Heart left ventricle (tissue), 16 donors: ENCODE data around the gene SH3PXD2A. TPM values are rescaled to one million over a fixed set of nuclear protein-coding genes. Genes with fewer than 3 reads are reported as not detected.
A peak's percentile ranks its signal among the peaks of the same experiment; 100 is the strongest.

Experiments
- ATAC-seq, 4 donors: fragments of 200-7000 bp; cut with Tn5 transposase; one replicate each; pipeline ENCODE4 v1.9.1; 2020 to 2022; ENCODE audit warnings: moderate library complexity in 4 of 4, mild to moderate bottlenecking in 3 of 4, moderate number of reproducible peaks in 1 of 4
- DNase-seq, 5 donors: peaks; one replicate each; pipeline ENCODE4 v3.0.0-alpha.2; 2020
- H3K27ac ChIP-seq, 12 donors: fragments of 200-600 bp; sonication (generic) in 4 of 12; one replicate each; pipeline versions ENCODE4 v1.5.0 to v1.8.0; 2016 to 2022; ENCODE audit warnings: mild to moderate bottlenecking in 2 of 12
- H3K27me3 ChIP-seq, 9 donors: fragments of 200-600 bp; sonication (generic) in 2 of 9; one replicate each; pipeline versions ENCODE4 v1.5.1 to v1.8.0; 2016 to 2022; ENCODE audit warnings: mild to moderate bottlenecking in 3 of 9
- H3K36me3 ChIP-seq, 9 donors: fragments of 200-600 bp; sonication (generic) in 2 of 9; one replicate each; pipeline versions ENCODE4 v1.5.0 to v1.8.0; 2018 to 2022; ENCODE audit warnings: mild to moderate bottlenecking in 2 of 9
- H3K4me1 ChIP-seq, 12 donors: fragments of 200-600 bp; sonication (generic) in 4 of 12; one replicate each; pipeline versions ENCODE4 v1.5.0 to v1.8.0; 2016 to 2022; ENCODE audit warnings: mild to moderate bottlenecking in 3 of 12
- H3K4me3 ChIP-seq, 12 donors: fragments of 200-600 bp; sonication (generic) in 4 of 12; one replicate each; pipeline versions ENCODE4 v1.5.0 to v1.8.0; 2017 to 2022; ENCODE audit warnings: mild to moderate bottlenecking in 9 of 12, moderate library complexity in 4 of 12
- H3K9me3 ChIP-seq, 12 donors: fragments of 200-600 bp; sonication (generic) in 4 of 12; one replicate each; pipeline versions ENCODE4 v1.5.0 to v1.8.0; 2016 to 2022; ENCODE audit warnings: mild to moderate bottlenecking in 1 of 12
- POLR2A ChIP-seq, 2 donors: fragments of 450-650 bp; IDR thresholded peaks; one replicate each; pipeline ENCODE4 v1.6.1; 2017; ENCODE audit warnings: antibody characterized with exemption in 2 of 2, mild to moderate bottlenecking in 2 of 2, moderate library complexity in 2 of 2
- WGBS, 4 donors: extraction: QIAGEN DNeasy Blood & Tissue Kit in 2 of 4; methylation state at CpG; one replicate each; pipeline versions ENCODE4 v1.1.5 to v1.1.7; 2013 to 2018; 5-methylcytosine and 5-hydroxymethylcytosine counted together
- intact Hi-C, 10 donors: fragments of 100-400 bp; cut with DNase I; formaldehyde crosslinking; loops; one replicate each; pipeline versions ENCODE4 v1.11.1 to v1.14.2; 2022
- polyA plus RNA-seq, 2 donors: library from polyadenylated mRNA; stranded (reverse); fragments of 200-250 nt; gene quantifications; one replicate each; pipeline ENCODE4 v1.2.3, GENCODE V29; 2013
- total RNA-seq, 9 donors: library from RNA; depleted of rRNA in 2 of 9; stranded (reverse); fragments of >200 nt in 2 of 9; fragmentation: NEBNext Ultra II Directional in 3 of 9; extraction: Animal tissue kit (Norgen Biotek cat#: 25700) in 3 of 9; gene quantifications; one replicate each; pipeline versions ENCODE4 v1.1.0 to v1.2.4, GENCODE V29; 2016 to 2023
- TF ChIP-seq, protein P1 (sequence below), 12 donors: fragments of 200-600 bp; sonication (generic) in 4 of 12; IDR thresholded peaks; one replicate each; pipeline versions ENCODE4 v1.5.0 to v1.8.0; 2018 to 2022; ENCODE audit warnings: antibody characterized with exemption in 12 of 12, mild to moderate bottlenecking in 5 of 12
- donor health status: ischemic (EF 13 %, LVEDD 7.1; RV severe dilation, severe dysfunction).
- donor health status: healthy with polysubstance abuse.
- donor health status: DM: no; HTN: yes; CAD: no.
- donor health status: DM: no; HTN: no; CAD: no.
- donor health status: ischemic (EF 25% LVEDD 6.9; RV normal size, moderate dysfunction).
- donor health status: ischemic (EF 25% LVEDD 5.7; RV mildly dilated, moderate dysfunction).
- donor health status: healthy.
- donor health status: DM: yes; HTN: yes; CAD: no.
- donor health status: ischemic (EF 35%, LVEDD 5.7; RV mildly dilated, moderate dysfunction).
- donor health status: nonischemic (EF 11% LVEDD 7.7; RV severe dilation, severe dysfunction).
- donor health status: DM: yes; HTN: yes; CAD: no.
- donor health status: PGD.
- donor health status: ischemic (EF 29% LVEDD 5.4; RV normal size, mild dysfunction).
- donor health status: nonischemic (EF 23%, LVEDD 6.1; RV moderate dilation, normal function).

Gene SH3PXD2A
- total and polyA plus RNA-seq, 11 donors, result 11.8 to 43.4 (median 31.1) TPM

- no peak for TF ChIP-seq POLR2A (IDR thresholded peaks at IDR 0.05)
- TF ChIP-seq, protein P1, sequence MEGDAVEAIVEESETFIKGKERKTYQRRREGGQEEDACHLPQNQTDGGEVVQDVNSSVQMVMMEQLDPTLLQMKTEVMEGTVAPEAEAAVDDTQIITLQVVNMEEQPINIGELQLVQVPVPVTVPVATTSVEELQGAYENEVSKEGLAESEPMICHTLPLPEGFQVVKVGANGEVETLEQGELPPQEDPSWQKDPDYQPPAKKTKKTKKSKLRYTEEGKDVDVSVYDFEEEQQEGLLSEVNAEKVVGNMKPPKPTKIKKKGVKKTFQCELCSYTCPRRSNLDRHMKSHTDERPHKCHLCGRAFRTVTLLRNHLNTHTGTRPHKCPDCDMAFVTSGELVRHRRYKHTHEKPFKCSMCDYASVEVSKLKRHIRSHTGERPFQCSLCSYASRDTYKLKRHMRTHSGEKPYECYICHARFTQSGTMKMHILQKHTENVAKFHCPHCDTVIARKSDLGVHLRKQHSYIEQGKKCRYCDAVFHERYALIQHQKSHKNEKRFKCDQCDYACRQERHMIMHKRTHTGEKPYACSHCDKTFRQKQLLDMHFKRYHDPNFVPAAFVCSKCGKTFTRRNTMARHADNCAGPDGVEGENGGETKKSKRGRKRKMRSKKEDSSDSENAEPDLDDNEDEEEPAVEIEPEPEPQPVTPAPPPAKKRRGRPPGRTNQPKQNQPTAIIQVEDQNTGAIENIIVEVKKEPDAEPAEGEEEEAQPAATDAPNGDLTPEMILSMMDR (IDR thresholded peaks at IDR 0.05), result no peak
- no peaks in the 10 kb centered on the region for H3K36me3 ChIP-seq
Measured at GRCh38 chr10:103669243-103669929, 186.0 kb downstream of the SH3PXD2A start.

GRCh38 chr10:103668351-103669242, 186.8 kb downstream of the SH3PXD2A start:
- Histone ChIP-seq H3K9me3 (no peaks in the 10 kb centered on the region), H3K4me3 (peak overlapping the region in 10 of 12 donors; percentile 13 to 50 (median 37)), H3K4me1 (peaks cover 3 to 80% (median 50%) of the 10 kb centered on the region in 12 donors), H3K27ac (peak overlapping the region in 11 of 12 donors; percentile 27 to 75 (median 62)), H3K27me3 (no peaks in the 10 kb centered on the region), H3K36me3 (no peaks in the 10 kb centered on the region)
- ATAC-seq (peak; percentile 60 to 85 (median 73)), DNase-seq (peak; percentile 83 to 91 (median 90))
- intact Hi-C loops, result loop anchor here in 2 of 10 donors (2.0 to 5.0 kb wide), 2 partner anchors 54 to 61 kb away; no protein-coding TSS in a partner anchor
- WGBS, 4 donors, result 25 to 38% (median 31%) methylated on average over 31 to 37 of the region's 37 CpGs
- no peak for TF ChIP-seq POLR2A (IDR thresholded peaks at IDR 0.05)
- TF ChIP-seq, protein P1 (IDR thresholded peaks at IDR 0.05), result no peak

More at GRCh38 chr10:103669243-103669929, 186.0 kb downstream of the SH3PXD2A start:
- WGBS, 4 donors, result 64 to 88% (median 77%) methylated on average over 6 of the region's 6 CpGs
- DNase-seq, result no peak
- no peaks in the 10 kb centered on the region for H3K9me3 ChIP-seq
- intact Hi-C loops, result loop anchor here in 2 of 10 donors (2.0 to 5.0 kb wide), 2 partner anchors 55 to 62 kb away; no protein-coding TSS in a partner anchor
- no peak for ATAC-seq
- H3K27ac ChIP-seq, result peak overlapping the region in 9 of 12 donors; percentile 36 to 75 (median 64)
- no peaks in the 10 kb centered on the region for H3K27me3 ChIP-seq
- peak overlapping the region in 3 of 12 donors; percentile 34 to 50 (median 48) for H3K4me3 ChIP-seq
- peaks cover 3 to 72% (median 43%) of the 10 kb centered on the region in 12 donors for H3K4me1 ChIP-seq

DNA sequence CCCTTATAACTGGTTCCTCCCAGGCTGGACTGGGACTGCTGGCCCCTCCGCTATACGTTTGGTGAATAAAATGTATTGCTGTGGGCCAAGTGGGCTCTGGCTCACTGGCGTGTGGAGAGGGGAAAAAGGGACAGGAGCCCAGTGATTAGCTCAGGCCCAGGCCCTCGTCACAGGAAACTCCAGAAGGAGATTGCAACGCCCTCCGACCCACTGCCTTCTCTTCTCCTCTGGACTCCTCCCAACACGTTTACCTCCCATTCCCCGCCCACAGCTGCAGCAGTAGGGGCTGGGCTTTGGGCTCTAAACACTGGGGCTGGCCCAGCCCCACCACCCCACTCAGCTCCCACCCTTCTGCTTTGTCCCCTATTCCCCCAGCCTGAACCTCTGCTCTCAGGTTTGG, 188.0 kb downstream of the SH3PXD2A start:
- intact Hi-C loops, result loop anchor here in 1 of 10 donors (5.0 kb wide), 1 partner anchor 60 kb away; no protein-coding TSS in a partner anchor
- DNase-seq (peak in 3 of 5 donors; percentile 60 to 78 (median 61)), ATAC-seq (peak in 2 of 4 donors; percentile 38 to 54)
- WGBS, 4 donors, result 44 to 69% (median 49%) methylated on average over 6 to 8 of the region's 8 CpGs
- H3K4me3 ChIP-seq, result peak overlapping the region in 4 of 12 donors; percentile 36 to 50 (median 46)
- H3K4me1 ChIP-seq, result peaks cover 3 to 83% (median 52%) of the 10 kb centered on the region in 12 donors
- no peaks in the 10 kb centered on the region for H3K36me3 ChIP-seq
- peak overlapping the region in 11 of 12 donors; percentile 27 to 75 (median 61) for H3K27ac ChIP-seq
- H3K27me3 ChIP-seq, result no peaks in the 10 kb centered on the region
- no peak for TF ChIP-seq POLR2A (IDR thresholded peaks at IDR 0.05)
- TF ChIP-seq, protein P1 (IDR thresholded peaks at IDR 0.05), result no peak
- H3K9me3 ChIP-seq, result no peaks in the 10 kb centered on the region
